Caco-2 (cell line): ENCODE results near the gene GET3. TPM values are rescaled to one million over a fixed set of nuclear protein-coding genes. Genes with fewer than 3 reads are reported as not detected.
"Not testable (repeated sequence)": the region's sequence is repeated elsewhere in the genome, so short reads cannot be mapped to it uniquely, and the experiment has no call there.

ENCODE experiments used
- BruUV-seq: library from RNA; stranded (reverse); fragments of 400-500 nt; replicated peaks from 2 replicates; lab custom pipeline; 2021; lab: Mats Ljungman, UMichigan
- CTCF ChIA-PET: fragments of 300-600 bp; sonication (Branson Sonifier 250); formaldehyde crosslinking; loops from one replicate; lab custom pipeline; 2022; ENCODE audit warnings: antibody characterized with exemption; lab: Charles Lee
- POLR2A ChIA-PET: fragments of 300-600 bp; sonication (Branson Sonifier 250); formaldehyde crosslinking; loops from one replicate; lab custom pipeline; 2022; ENCODE audit warnings: antibody characterized with exemption; lab: Charles Lee
- DNase-seq, 2 experiments: peaks; one replicate each; pipeline versions ENCODE4 v3.0.0 to v3.0.0-alpha.2; 2020 to 2022
- H3K27me3 ChIP-seq: replicated peaks from 2 replicates; pipeline ENCODE4 v1.6.0; 2011; ENCODE audit warnings: low read length; ENCODE audit not compliant: control insufficient read depth, insufficient read depth
- H3K36me3 ChIP-seq: 2 replicates; pipeline ENCODE4 v1.5.1; 2011; ENCODE audit warnings: low read length; ENCODE audit not compliant: control insufficient read depth, insufficient read depth
- H3K4me1 ChIP-seq: fragments of 250-450 bp; sonication (Bioruptor Pico); 2 replicates; pipeline ENCODE4 v1.5.1; 2020; ENCODE audit warnings: mild to moderate bottlenecking
- H3K4me3 ChIP-seq: 2 replicates; pipeline ENCODE4 v1.5.1; 2011; ENCODE audit warnings: low read depth, mild to moderate bottlenecking, control low read depth, low read length
- H3K9me3 ChIP-seq: fragments of 250-450 bp; sonication (Bioruptor Pico); 2 replicates; pipeline ENCODE4 v1.5.1; 2020; ENCODE audit warnings: mild to moderate bottlenecking, moderate library complexity
- H3K27ac Mint-ChIP-seq: one replicate; pipeline ENCODE4 v1.8.0; 2022; ENCODE audit warnings: mixed read lengths; ENCODE audit not compliant: unreplicated experiment
- H3K27me3 Mint-ChIP-seq: one replicate; pipeline ENCODE4 v1.8.0; 2022; ENCODE audit warnings: mixed read lengths; ENCODE audit not compliant: insufficient read depth, unreplicated experiment
- H3K36me3 Mint-ChIP-seq: one replicate; pipeline ENCODE4 v1.8.0; 2022; ENCODE audit warnings: mild to moderate bottlenecking, mixed read lengths; ENCODE audit not compliant: insufficient read depth, unreplicated experiment
- H3K4me1 Mint-ChIP-seq: one replicate; pipeline ENCODE4 v1.8.0; 2022; ENCODE audit warnings: low read depth, mixed read lengths; ENCODE audit not compliant: unreplicated experiment
- H3K4me3 Mint-ChIP-seq: one replicate; pipeline ENCODE4 v1.8.0; 2022; ENCODE audit warnings: mild to moderate bottlenecking, moderate library complexity, mixed read lengths; ENCODE audit not compliant: unreplicated experiment
- H3K9me3 Mint-ChIP-seq: one replicate; pipeline ENCODE4 v1.8.0; 2022; ENCODE audit warnings: mixed read lengths; ENCODE audit not compliant: unreplicated experiment
- CTCF ChIP-seq, 2 experiments: fragments of 200-600 bp in 1 of 2; IDR thresholded peaks; 1 replicate in 1 of 2; 2 replicates in 1 of 2; pipeline versions ENCODE4 v1.5.1 to v1.8.0; 2011 to 2022; ENCODE audit warnings: antibody characterized with exemption in 1 of 2, control low read depth in 1 of 2, inconsistent platforms in 1 of 2, low read depth in 1 of 2, low read length in 1 of 2, mild to moderate bottlenecking in 1 of 2, moderate library complexity in 1 of 2; ENCODE audit not compliant: insufficient read depth in 1 of 2, severe bottlenecking in 1 of 2, unreplicated experiment in 1 of 2
- intact Hi-C: fragments of 100-400 bp; cut with micrococcal nuclease; formaldehyde crosslinking; loops from one replicate; pipeline ENCODE4 v1.10.0; 2022; ENCODE audit not compliant: unreplicated experiment
- total RNA-seq: library from RNA; stranded (reverse); gene quantifications from 2 replicates; pipeline ENCODE4 v1.2.3, GENCODE V29; 2022

GET3 gene
- total RNA-seq, 1 experiment from 2014 or later = 57.1 TPM

DNA sequence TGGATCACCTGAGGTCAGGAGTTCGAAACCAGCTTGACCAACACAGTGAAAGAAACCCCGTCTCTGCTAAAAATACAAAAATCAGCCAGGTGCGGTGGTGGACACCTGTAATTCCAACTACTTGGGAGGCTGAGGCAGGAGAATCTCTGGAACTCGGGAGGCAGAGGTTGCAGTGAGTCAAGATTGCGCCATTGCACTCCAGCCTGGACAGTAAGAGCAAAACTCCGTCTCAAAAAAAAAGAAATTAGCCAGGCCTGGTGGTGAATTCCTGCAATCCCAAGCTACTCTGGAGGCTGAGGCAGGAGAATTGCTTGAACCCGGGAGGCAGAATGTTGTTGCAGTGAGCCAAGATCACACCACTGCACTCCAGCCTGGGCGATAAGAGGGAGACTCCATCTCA lies 28.7 kb upstream of the GET3 start:
- intact Hi-C loops = no loop called here
- BruUV-seq = no TSS peak
- H3K4me1 Mint-ChIP-seq = no peaks in the 10 kb centered on the region
- Histone ChIP-seq H3K4me1 (no peaks in the 10 kb centered on the region), H3K27me3 (no peaks in the 10 kb centered on the region), H3K4me3 (no peak overlapping the region), H3K36me3 (peaks cover 7% of the 10 kb centered on the region), H3K9me3 (no peaks in the 10 kb centered on the region)
- no peak overlapping the region for H3K27ac Mint-ChIP-seq
- H3K4me3 Mint-ChIP-seq = no peak overlapping the region
- TF ChIP-seq CTCF (IDR thresholded peaks at IDR 0.05; ENCODE audit: insufficient read depth in 1 of 2, low read depth in 1 of 2, low read length in 1 of 2, severe bottlenecking in 1 of 2, unreplicated experiment in 1 of 2) = no peak
- H3K27me3 Mint-ChIP-seq = no peaks in the 10 kb centered on the region
- H3K9me3 Mint-ChIP-seq = no peaks in the 10 kb centered on the region
- ChIA-PET CTCF (no interaction called here), POLR2A (no interaction called here)
- H3K36me3 Mint-ChIP-seq = peaks cover 87% of the 10 kb centered on the region
- no peak for DNase-seq

DNA sequence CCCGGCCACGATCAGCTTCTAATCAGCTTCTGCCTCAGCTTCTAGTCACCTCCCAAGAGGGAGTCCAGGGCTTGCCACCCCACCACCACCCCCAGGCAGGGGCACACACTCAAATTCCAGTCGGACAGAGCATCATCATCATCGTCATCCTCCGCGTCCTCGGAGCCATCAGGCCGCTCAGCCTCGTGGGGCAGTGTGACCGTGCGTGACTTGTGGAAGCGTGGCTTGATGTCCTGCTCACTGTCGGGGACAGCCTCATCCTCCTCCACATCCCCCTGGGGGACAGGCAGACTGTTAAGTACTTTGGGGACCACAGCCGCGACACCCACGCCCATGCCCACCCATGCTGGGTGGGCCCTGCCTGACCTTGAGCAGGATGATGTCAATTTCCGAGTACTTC lies 26.1 kb upstream of the GET3 start:
- H3K36me3 ChIP-seq = peaks cover 7% of the 10 kb centered on the region
- no peak for DNase-seq
- CTCF ChIA-PET = no interaction called here
- no peaks in the 10 kb centered on the region for H3K4me1 ChIP-seq
- H3K36me3 Mint-ChIP-seq = peaks cover 78% of the 10 kb centered on the region
- no peak overlapping the region for H3K4me3 ChIP-seq
- no peak overlapping the region for H3K27ac Mint-ChIP-seq
- no peaks in the 10 kb centered on the region for H3K27me3 Mint-ChIP-seq
- intact Hi-C loops = no loop called here
- H3K9me3 ChIP-seq = no peaks in the 10 kb centered on the region
- no peaks in the 10 kb centered on the region for H3K4me1 Mint-ChIP-seq
- H3K4me3 Mint-ChIP-seq = no peak overlapping the region
- POLR2A ChIA-PET = no interaction called here
- TF ChIP-seq CTCF (IDR thresholded peaks at IDR 0.05; ENCODE audit: insufficient read depth in 1 of 2, low read depth in 1 of 2, low read length in 1 of 2, severe bottlenecking in 1 of 2, unreplicated experiment in 1 of 2) = no peak
- H3K27me3 ChIP-seq = no peaks in the 10 kb centered on the region
- no peaks in the 10 kb centered on the region for H3K9me3 Mint-ChIP-seq
- no TSS peak for BruUV-seq

DNA sequence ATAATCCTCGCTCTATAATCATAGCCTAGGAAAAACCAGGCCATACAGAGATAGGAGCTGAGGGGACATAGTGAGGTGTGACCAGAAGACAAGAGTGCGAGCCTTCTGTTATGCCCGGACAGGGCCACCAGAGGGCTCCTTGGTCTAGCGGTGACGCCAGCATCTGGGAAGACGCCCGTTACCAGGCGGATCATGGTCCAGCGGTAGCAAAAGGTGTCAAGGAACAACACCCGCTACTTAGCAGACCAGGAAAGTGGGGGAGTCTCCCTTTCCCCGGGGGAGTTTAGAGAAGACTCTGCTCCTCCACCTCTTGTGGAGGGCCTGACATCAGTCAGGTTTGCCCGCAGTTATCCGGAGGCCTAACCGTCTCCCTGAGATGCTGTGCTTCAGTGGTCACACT lies 25.2 kb upstream of the GET3 start:
- H3K27me3 Mint-ChIP-seq, H3K27me3 ChIP-seq, intact Hi-C loops, H3K36me3 ChIP-seq, H3K4me1 Mint-ChIP-seq, CTCF ChIA-PET, H3K4me3 Mint-ChIP-seq, POLR2A ChIA-PET, BruUV-seq, H3K27ac Mint-ChIP-seq, H3K9me3 Mint-ChIP-seq, H3K9me3 ChIP-seq, H3K4me1 ChIP-seq, H3K4me3 ChIP-seq: not testable (repeated sequence)
- peaks cover 78% of the 10 kb centered on the region for H3K36me3 Mint-ChIP-seq
- DNase-seq = peak in 1 of 2 experiments; percentile 58
- TF ChIP-seq CTCF (IDR thresholded peaks at IDR 0.05; ENCODE audit: insufficient read depth in 1 of 2, low read depth in 1 of 2, low read length in 1 of 2, severe bottlenecking in 1 of 2, unreplicated experiment in 1 of 2) = peak in 1 of 2 experiments; percentile 22

DNA sequence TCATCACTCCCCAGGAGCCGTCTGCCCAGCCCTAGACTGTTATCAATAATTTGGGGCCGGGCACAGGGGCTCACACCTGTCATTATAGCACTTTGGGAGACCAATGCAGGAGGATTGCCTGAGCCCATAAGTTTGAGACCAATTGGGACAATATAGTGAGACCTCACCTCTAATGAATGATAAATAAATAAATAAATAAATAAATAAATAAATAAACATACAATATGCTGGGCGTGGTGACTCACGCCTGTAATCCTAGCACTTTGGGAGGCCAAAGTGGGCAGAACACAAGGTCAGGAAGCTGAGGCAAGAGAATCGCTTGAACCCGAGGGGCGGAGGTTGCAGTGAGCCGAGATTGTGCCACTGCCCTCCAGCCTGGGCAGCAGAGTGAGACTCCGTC lies 24.0 kb upstream of the GET3 start:
- H3K9me3 ChIP-seq, H3K9me3 Mint-ChIP-seq, CTCF ChIA-PET, H3K27ac Mint-ChIP-seq, POLR2A ChIA-PET, intact Hi-C loops, H3K4me1 ChIP-seq, H3K27me3 Mint-ChIP-seq, DNase-seq, H3K27me3 ChIP-seq, H3K36me3 ChIP-seq, H3K4me1 Mint-ChIP-seq, H3K4me3 Mint-ChIP-seq, H3K4me3 ChIP-seq, BruUV-seq: not testable (repeated sequence)
- H3K36me3 Mint-ChIP-seq = peaks cover 77% of the 10 kb centered on the region
